ENCODE data around the gene IL21R. TPM values are rescaled to one million over a fixed set of nuclear protein-coding genes. Genes with fewer than 3 reads are reported as not detected.

Gene IL21R
- total RNA-seq, 4 donors from 2014 or later, result 0.15 to 0.58 (median 0.37) TPM

DNA sequence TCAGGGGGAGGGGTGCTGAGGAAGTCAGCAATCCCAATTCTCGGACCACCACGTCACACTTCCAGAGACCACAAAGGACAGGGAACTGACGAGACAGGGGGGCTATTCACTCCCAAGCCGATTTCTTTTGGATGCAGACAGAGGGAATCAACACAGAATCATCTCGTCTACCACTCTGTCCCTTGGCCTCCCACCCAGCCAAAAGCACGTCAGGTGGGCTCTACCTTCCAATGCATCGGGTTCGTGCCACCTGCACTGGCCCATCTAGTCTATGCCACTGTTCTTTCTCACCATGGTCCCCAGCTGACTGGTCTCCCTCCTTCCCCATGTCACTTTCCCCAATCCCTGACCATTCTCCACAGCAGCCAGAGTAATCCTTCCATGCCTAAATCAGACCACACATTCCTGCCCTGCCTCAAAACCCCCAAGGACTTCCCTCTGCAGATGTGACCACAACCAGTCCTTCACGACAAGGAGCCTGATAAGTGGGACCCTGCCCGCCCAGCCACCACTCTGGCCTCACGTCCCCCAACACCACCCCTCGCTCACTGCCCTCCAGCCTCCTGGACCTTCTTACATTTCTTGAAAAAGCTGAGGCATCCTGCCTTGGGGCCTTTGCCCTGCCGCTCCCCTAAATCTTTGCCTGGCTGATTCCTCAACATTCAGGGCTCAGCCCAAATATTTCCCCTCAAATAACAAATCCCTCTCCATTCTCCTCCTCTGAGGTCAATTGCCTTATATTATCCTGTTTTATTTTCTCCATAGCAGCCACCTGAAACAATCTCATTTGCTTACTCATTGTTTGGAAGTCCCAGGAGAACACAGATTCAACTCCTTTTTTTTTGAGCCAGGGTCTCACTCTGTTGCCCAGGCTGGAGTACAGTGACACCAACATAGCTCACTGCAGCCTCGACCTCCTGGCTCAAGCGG lies 70.4 kb downstream of the IL21R start:
- H3K4me3 ChIP-seq (ENCODE audit: low read depth, poor library complexity, severe bottlenecking), result no peak overlapping the region
- TF ChIP-seq POLR2A (IDR thresholded peaks at IDR 0.05), result no peak
- TF ChIP-seq CTCF (IDR thresholded peaks at IDR 0.05), result no peak
- no peak for DNase-seq (ENCODE audit: low spot score in 2 of 2)
- 95% methylated on average over 15 of the region's 15 CpGs for WGBS, 2 donors
- intact Hi-C loops (cut with DNase I; ENCODE audit: low total_unique reads), result no loop called here

DNA sequence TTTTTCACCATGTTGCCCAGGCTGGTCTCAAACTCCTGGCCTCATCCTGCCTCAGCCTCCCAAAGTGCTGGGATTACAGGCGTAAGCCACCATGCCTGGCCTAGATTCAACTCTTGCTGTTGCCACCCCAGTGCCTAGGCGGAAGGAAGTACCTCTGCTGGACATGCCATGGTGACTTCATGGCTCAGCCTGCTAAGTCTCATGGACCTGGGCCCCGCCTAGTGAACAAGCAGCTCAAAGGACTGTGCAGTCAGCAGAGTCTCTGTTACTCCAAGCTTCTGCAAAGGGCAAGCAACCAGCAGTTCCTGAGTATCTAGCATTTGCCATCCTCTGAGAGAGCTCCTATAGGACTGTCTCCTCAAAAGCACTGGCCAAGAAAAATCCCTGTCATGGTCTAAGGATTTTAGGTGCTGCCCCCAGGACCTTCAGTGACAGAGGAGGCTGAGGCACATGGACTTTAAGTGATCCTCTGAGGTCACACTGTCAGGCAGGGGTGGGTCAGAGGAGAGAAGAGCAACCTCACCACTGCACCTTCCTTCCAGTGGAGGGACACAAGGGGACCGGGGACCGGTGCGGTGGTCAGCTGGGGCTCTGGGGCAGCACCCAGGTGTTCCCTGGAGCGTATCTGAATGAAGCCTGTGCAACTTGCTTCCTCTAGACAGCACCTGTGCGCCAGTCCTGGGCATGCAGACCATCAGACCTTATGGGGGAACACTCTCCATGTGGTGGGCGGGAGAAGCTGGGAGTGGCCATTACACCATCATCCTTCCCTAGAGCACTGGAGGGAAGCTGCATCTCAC lies 71.3 kb downstream of the IL21R start:
- intact Hi-C loops (cut with DNase I; ENCODE audit: low total_unique reads), result no loop called here
- WGBS, 2 donors, result 93 to 97% methylated on average over 9 of the region's 9 CpGs
- no peak for DNase-seq (ENCODE audit: low spot score in 2 of 2)

GRCh38 chr16:27474041-27474440 lies 72.1 kb downstream of the IL21R start:
- no peak overlapping the region for H3K4me3 ChIP-seq (ENCODE audit: low read depth, poor library complexity, severe bottlenecking)
- intact Hi-C loops (cut with DNase I; ENCODE audit: low total_unique reads), result no loop called here
- TF ChIP-seq CTCF (IDR thresholded peaks at IDR 0.05) (no peak), POLR2A (IDR thresholded peaks at IDR 0.05) (no peak)
- no peak for DNase-seq (ENCODE audit: low spot score in 2 of 2)
- 92 to 93% methylated on average over 9 of the region's 9 CpGs for WGBS, 2 donors

More for the DNA sequence above, 71.3 kb downstream of the IL21R start:
- TF ChIP-seq CTCF (IDR thresholded peaks at IDR 0.05), result no peak
- no peak for TF ChIP-seq POLR2A (IDR thresholded peaks at IDR 0.05)
- H3K4me3 ChIP-seq (ENCODE audit: low read depth, poor library complexity, severe bottlenecking), result no peak overlapping the region

DNA sequence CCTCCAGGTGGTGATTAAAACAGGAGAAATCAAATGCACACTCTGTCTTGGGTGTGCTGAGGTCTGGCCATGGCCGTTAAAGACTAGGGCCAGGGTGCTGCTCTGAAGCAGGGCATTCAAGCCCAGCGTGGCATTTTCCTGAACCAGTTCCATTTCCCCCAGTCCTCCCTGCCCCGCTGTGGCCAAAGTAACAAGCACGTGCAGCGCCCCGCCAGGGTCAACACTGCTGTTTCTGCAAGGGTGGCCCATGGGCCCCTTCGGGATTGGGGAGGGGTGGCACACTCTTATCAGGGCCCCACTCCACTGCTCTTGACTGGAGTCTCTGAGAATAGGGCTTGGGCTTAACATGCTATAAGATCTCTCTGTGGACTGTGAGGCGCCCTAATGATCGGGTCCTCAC lies 72.9 kb downstream of the IL21R start:
- no peak overlapping the region for H3K4me3 ChIP-seq (ENCODE audit: low read depth, poor library complexity, severe bottlenecking)
- TF ChIP-seq POLR2A (IDR thresholded peaks at IDR 0.05) (no peak), CTCF (IDR thresholded peaks at IDR 0.05) (no peak)
- 86 to 92% methylated on average over 7 to 9 of the region's 9 CpGs for WGBS, 2 donors
- no peak for DNase-seq (ENCODE audit: low spot score in 2 of 2)
- intact Hi-C loops (cut with DNase I; ENCODE audit: low total_unique reads), result no loop called here

DNA sequence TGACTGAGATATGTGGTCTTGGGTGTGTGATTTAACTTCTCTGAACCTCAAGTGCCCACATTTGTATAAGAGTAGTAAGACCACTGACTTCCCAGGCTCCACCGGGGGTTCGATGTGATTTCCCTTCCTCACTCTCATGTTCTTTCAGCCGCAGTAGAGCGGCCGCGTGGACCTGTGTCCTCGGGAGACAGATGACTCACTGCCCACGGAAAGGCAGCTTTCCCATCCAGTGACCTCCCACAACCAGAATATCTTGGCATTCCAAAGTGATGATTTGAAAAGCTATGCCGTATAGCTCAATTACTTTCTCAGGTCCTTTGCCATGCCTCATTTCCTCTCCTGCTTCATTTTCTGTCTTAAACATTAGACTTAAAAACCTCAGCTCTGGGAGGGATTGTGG lies 73.6 kb downstream of the IL21R start:
- no peak for TF ChIP-seq CTCF (IDR thresholded peaks at IDR 0.05)
- no peak for TF ChIP-seq POLR2A (IDR thresholded peaks at IDR 0.05)
- DNase-seq (ENCODE audit: low spot score in 2 of 2), result no peak
- H3K4me3 ChIP-seq (ENCODE audit: low read depth, poor library complexity, severe bottlenecking), result no peak overlapping the region
- intact Hi-C loops (cut with DNase I; ENCODE audit: low total_unique reads), result no loop called here
- WGBS, 2 donors, result 74% methylated on average over 9 of the region's 9 CpGs

Measured in lower leg skin (tissue), 4 donors.